Measurements from ENCODE around the gene NHERF1. TPM values are rescaled to one million over a fixed set of nuclear protein-coding genes. Genes with fewer than 3 reads are reported as not detected.
A peak's percentile ranks its signal among the peaks of the same experiment; 100 is the strongest.

NHERF1 gene
- 69.5 and 81.8 TPM in 2 replicates for total RNA-seq
- total RNA-seq (2013), result 26.0 TPM
- polyA plus RNA-seq, result 45.0 and 56.2 TPM in 2 replicates
- polyA minus RNA-seq, result 39.5 and 64.1 TPM in 2 replicates

DNA sequence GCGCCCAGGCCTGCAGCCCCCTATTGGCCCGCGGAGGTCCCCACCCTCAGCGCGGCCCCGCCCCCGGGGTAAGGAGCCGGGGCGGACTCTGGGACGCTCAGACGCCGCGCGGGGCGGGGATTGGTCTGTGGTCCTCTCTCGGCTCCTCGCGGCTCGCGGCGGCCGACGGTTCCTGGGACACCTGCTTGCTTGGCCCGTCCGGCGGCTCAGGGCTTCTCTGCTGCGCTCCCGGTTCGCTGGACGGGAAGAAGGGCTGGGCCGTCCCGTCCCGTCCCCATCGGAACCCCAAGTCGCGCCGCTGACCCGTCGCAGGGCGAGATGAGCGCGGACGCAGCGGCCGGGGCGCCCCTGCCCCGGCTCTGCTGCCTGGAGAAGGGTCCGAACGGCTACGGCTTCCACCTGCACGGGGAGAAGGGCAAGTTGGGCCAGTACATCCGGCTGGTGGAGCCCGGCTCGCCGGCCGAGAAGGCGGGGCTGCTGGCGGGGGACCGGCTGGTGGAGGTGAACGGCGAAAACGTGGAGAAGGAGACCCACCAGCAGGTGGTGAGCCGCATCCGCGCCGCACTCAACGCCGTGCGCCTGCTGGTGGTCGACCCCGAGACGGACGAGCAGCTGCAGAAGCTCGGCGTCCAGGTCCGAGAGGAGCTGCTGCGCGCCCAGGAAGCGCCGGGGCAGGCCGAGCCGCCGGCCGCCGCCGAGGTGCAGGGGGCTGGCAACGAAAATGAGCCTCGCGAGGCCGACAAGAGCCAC is at the start of gene NHERF1:
TSS of gene NHERF1 (plus strand) at position 100 of the 750 bp plus-strand sequence. CDS start at position 319, 219 bp downstream.
- Histone ChIP-seq H3K79me2 (ENCODE audit: control insufficient read depth, insufficient read depth, low read length) (peaks cover 68% of the 10 kb centered on the region), H3K9me3 (ENCODE audit: control extremely low read depth in 1 of 3, control insufficient read depth in 2 of 3, insufficient read depth in 1 of 3, low read length in 2 of 3) (no peaks in the 10 kb centered on the region), H4K20me1 (ENCODE audit: control insufficient read depth, insufficient read depth, low read length, poor library complexity, severe bottlenecking) (peaks cover 50% of the 10 kb centered on the region), H3K9ac (ENCODE audit: low read length) (peak within 1 kb of the TSS; percentile 98), H3K27ac (ENCODE audit: low read length in 2 of 2) (peak within 1 kb of the TSS; percentile 45 to 80), H3K4me1 (ENCODE audit: control insufficient read depth in 2 of 2, insufficient read depth in 2 of 2, low read length in 2 of 2) (peaks cover 44 to 56% of the 10 kb centered on the region in 2 donors), H2AFZ (ENCODE audit: insufficient read depth, low read depth, low read length, poor library complexity, severe bottlenecking) (peak within 1 kb of the TSS; percentile 78), H3K4me3 (ENCODE audit: control extremely low read depth in 1 of 5, extremely low read depth in 1 of 5, insufficient read depth in 1 of 5, low read depth in 2 of 5, low read length in 4 of 5) (peak within 1 kb of the TSS; percentile 51 to 99 (median 90)), H3K4me2 (replicated peaks; ENCODE audit: low read depth, low read length, poor library complexity, severe bottlenecking) (peak within 1 kb of the TSS; percentile 99), H3K27me3 (replicated peaks in 1 of 4; ENCODE audit: control extremely low read depth in 1 of 4, control insufficient read depth in 3 of 4, insufficient read depth in 4 of 4, low read length in 3 of 4) (no peaks in the 10 kb centered on the region), H3K36me3 (replicated peaks in 1 of 2; ENCODE audit: control extremely low read depth in 1 of 2, control insufficient read depth in 1 of 2, extremely low read depth in 1 of 2, insufficient read depth in 2 of 2, low read length in 1 of 2) (peaks cover 0 to 4% of the 10 kb centered on the region in 2 experiments)
- H3K27me3 Mint-ChIP-seq, result no peaks in the 10 kb centered on the region
- POLR2A ChIA-PET, result interaction anchor here (0.5 to 3.7 kb wide), 8 partner anchors 9 to 286 kb away, joined by 3 to 43 read pairs (median 8); partner anchors contain the start of genes FDXR, NAT9 and RAB37
- DNase-seq (peak; percentile 95), ATAC-seq (ENCODE audit: low read depth) (peak; percentile 95)
- TF ChIP-seq EZH2 (IDR thresholded peaks at IDR 0.05; ENCODE audit: borderline replicate concordance, insufficient read depth, low read depth, low read length, poor library complexity, severe bottlenecking), result no peak
- TF ChIP-seq, protein P1, sequence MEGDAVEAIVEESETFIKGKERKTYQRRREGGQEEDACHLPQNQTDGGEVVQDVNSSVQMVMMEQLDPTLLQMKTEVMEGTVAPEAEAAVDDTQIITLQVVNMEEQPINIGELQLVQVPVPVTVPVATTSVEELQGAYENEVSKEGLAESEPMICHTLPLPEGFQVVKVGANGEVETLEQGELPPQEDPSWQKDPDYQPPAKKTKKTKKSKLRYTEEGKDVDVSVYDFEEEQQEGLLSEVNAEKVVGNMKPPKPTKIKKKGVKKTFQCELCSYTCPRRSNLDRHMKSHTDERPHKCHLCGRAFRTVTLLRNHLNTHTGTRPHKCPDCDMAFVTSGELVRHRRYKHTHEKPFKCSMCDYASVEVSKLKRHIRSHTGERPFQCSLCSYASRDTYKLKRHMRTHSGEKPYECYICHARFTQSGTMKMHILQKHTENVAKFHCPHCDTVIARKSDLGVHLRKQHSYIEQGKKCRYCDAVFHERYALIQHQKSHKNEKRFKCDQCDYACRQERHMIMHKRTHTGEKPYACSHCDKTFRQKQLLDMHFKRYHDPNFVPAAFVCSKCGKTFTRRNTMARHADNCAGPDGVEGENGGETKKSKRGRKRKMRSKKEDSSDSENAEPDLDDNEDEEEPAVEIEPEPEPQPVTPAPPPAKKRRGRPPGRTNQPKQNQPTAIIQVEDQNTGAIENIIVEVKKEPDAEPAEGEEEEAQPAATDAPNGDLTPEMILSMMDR (IDR thresholded peaks at IDR 0.05), result no peak
- H3K27ac Mint-ChIP-seq, result peak within 1 kb of the TSS; percentile 82
- CTCF ChIA-PET, result interaction anchor here (0.5 to 7.7 kb wide), 12 partner anchors 10 to 312 kb away, joined by 3 to 57 read pairs (median 8); partner anchors contain the start of gene RAB37
- peak within 1 kb of the TSS; percentile 91 for H3K4me3 Mint-ChIP-seq
- under 1% methylated on average over 90 of the region's 90 CpGs for WGBS (ENCODE audit: insufficient coverage)
- H3K9me3 Mint-ChIP-seq (ENCODE audit: insufficient read depth), result no peaks in the 10 kb centered on the region
- intact Hi-C loops (cut with micrococcal nuclease), result loop anchor here (1.0 kb wide), 4 partner anchors 10 to 125 kb away; partner anchors contain the start of gene NAT9
- peaks cover 58% of the 10 kb centered on the region for H3K4me1 Mint-ChIP-seq

DNA sequence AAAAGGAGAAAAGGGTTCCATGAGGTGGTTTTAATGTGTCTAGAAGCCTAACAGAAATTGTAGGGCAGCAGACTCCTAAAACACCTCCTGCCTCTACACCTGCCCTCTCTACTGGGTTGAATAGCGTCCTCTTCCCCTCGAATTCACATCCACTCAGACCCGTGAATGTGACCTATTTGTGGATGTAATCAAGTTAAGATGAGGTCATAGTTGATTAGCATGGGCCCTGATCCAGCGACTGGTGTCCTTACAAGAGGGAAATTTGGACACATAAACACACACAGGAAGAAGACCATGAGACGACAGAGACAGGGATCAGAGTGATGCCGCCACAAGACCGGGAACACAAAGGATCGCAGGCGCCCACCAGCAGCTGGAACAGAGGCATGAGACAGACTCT is 49.2 kb upstream of the NHERF1 start:
- Mint-ChIP-seq H3K27me3 (peaks cover 14% of the 10 kb centered on the region), H3K27ac (no peak overlapping the region), H3K9me3 (ENCODE audit: insufficient read depth) (no peaks in the 10 kb centered on the region), H3K4me3 (no peak overlapping the region), H3K4me1 (no peaks in the 10 kb centered on the region)
- ATAC-seq (ENCODE audit: low read depth) (no peak), DNase-seq (no peak)
- 89% methylated on average over 6 of the region's 9 CpGs for WGBS (ENCODE audit: insufficient coverage)
- POLR2A ChIA-PET, result no interaction called here
- no peak overlapping the region for H3K27ac ChIP-seq (ENCODE audit: low read length in 2 of 2)
- TF ChIP-seq, protein P1 (IDR thresholded peaks at IDR 0.05), result no peak
- TF ChIP-seq EZH2 (IDR thresholded peaks at IDR 0.05; ENCODE audit: borderline replicate concordance, insufficient read depth, low read depth, low read length, poor library complexity, severe bottlenecking), result no peak
- H4K20me1 ChIP-seq (ENCODE audit: control insufficient read depth, insufficient read depth, low read length, poor library complexity, severe bottlenecking), result no peaks in the 10 kb centered on the region
- no peak overlapping the region for H2AFZ ChIP-seq (ENCODE audit: insufficient read depth, low read depth, low read length, poor library complexity, severe bottlenecking)
- no peaks in the 10 kb centered on the region for H3K79me2 ChIP-seq (ENCODE audit: control insufficient read depth, insufficient read depth, low read length)
- H3K4me1 ChIP-seq (ENCODE audit: control insufficient read depth in 2 of 2, insufficient read depth in 2 of 2, low read length in 2 of 2), result no peaks in the 10 kb centered on the region
- no peak overlapping the region for H3K4me2 ChIP-seq (replicated peaks; ENCODE audit: low read depth, low read length, poor library complexity, severe bottlenecking)
- no peaks in the 10 kb centered on the region for H3K36me3 ChIP-seq (replicated peaks in 1 of 2; ENCODE audit: control extremely low read depth in 1 of 2, control insufficient read depth in 1 of 2, extremely low read depth in 1 of 2, insufficient read depth in 2 of 2, low read length in 1 of 2)
- no peak overlapping the region for H3K9ac ChIP-seq (ENCODE audit: low read length)
- no peak overlapping the region for H3K4me3 ChIP-seq (ENCODE audit: control extremely low read depth in 1 of 5, extremely low read depth in 1 of 5, insufficient read depth in 1 of 5, low read depth in 2 of 5, low read length in 4 of 5)
- intact Hi-C loops (cut with micrococcal nuclease), result no loop called here
- CTCF ChIA-PET, result no interaction called here
- H3K9me3 ChIP-seq (ENCODE audit: control extremely low read depth in 1 of 3, control insufficient read depth in 2 of 3, insufficient read depth in 1 of 3, low read length in 2 of 3), result peaks cover 0 to 12% (median 0%) of the 10 kb centered on the region in 3 donors
- H3K27me3 ChIP-seq (replicated peaks in 1 of 4; ENCODE audit: control extremely low read depth in 1 of 4, control insufficient read depth in 3 of 4, insufficient read depth in 4 of 4, low read length in 3 of 4), result peaks cover 0 to 29% (median 2%) of the 10 kb centered on the region in 4 experiments
